ENCODE results near the gene LRPPRC.

LRPPRC gene

DNA sequence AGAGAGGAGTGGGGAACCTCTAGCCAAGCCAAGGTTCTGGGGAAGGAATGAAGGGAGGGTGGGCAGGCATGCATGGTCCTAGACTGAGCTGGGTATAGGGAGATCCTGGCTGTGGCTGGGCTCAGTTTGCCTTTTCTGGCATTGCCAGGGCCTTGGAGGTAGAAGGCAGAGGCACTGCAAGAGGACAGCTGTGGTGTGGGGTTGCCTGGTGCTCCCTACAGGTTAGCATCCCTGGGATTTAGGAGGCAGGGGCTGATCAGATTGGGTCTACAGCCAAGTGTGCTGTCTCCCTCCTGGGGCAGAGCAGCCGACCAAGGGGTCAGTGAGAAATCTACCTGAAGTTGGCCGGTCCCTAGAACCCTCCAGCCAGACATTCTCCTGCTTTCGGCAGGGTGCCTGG, 141.1 kb downstream of the LRPPRC start:
- DNase-seq (ENCODE audit: low spot score) = no peak

DNA sequence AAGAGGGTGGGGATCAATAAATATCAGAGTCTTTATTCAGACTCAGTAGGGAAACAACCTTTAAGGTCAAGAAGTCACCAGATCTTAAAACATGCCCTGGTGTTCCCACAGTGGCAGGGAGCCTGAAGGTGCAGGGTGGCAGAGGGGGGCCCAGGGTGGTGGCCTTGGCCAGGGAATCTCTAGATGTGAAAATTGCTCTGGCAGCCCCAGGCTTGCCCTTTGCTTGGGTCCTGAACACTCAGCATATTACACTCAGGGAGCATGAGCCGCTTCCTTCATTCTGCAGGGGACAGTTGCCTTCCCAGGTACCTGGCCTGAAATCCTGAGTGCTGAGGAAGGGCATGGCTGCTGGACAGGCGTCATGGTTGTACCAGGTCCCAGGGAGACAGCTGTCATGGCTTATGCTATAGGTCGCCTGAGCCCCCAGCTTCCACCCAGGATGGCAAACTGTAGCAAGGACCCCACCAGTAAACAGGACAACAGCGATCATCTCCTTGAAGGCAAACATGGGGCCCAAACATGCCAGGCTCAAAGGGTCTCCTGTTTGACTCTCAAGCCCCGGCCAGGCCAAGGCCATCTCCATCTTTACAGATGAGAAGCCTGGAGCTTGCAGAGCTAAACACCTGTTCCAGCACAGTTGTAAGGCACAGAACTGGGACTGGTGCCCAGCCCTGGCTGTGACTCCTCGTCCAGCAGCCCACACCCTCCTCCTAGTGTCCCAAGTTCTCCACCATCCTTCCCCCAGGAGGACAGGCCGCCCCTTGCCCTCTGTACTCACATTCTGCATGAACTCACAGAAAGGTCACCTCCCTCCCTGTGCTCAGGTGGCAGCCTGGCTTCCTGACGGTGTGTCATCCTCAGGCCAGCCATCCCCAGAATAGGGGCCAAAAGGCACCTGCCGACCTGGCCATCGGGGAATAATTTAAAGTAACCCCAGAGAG, 142.4 kb downstream of the LRPPRC start:
- DNase-seq (ENCODE audit: low spot score) = no peak

- no peak for DNase-seq (ENCODE audit: low spot score)
These were observed 143.5 kb downstream of the LRPPRC start for GRCh38 chr2:43852196-43852730.

DNA sequence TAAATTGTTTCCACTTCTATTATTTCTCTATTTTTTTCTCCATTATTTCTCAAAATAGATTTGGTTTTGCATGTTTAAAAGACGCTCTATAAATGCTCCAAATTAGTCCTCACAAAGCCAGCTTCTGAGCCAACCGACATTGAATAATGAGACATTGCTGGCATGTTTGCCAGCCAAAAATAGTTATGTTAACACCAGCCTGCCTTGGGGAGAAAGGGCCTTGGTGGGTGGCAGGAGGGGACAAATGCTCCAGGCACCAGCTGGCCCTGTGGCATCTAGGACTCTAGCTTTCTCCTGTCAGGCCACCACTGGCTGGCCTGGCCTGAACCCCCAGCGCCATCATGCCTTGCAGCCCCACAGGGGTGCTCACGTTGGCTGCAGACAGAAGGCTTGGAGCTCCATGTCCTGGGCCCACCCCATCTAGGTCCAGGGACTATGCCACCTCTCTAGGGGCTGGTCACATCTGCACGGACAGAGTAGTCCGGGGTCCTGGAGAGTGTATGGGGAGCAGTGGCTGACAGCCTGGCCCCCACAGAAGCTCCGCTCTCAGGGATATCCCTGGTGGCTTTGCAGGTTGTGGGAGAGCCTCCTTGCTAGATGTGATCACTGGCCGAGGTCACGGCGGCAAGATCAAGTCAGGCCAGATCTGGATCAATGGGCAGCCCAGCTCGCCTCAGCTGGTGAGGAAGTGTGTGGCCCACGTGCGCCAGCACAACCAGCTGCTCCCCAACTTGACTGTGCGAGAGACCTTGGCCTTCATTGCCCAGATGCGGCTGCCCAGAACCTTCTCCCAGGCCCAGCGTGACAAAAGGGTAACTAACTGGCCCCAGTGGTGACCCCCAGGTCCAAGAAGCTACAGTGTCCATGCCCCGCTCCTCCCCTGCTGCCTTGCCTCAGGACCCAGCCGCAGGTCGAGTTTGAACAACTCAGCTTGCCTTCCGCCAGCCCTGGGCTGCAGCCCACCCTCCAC, 144.5 kb downstream of the LRPPRC start:
- DNase-seq (ENCODE audit: low spot score) = no peak

DNA sequence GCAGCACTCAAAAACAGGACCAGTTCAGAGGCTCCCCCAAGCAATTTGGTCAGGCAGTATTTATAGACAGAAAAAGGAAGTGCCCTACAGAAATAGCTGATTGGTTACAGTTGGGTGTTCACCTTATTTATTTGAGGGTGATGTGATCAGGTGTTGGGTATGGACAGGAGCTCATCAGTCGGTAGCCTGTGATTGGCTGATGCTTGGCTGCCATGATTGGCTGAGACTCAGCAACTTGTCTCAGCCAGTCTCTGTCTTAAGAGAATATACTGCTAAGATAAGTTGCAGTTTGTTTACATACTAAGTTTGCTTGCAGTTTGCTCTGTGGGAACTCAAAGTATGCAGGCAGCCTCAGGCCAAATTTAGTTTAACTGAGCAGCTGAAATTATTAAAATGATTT, 147.6 kb downstream of the LRPPRC start:
- no peak for DNase-seq (ENCODE audit: low spot score)

DNA sequence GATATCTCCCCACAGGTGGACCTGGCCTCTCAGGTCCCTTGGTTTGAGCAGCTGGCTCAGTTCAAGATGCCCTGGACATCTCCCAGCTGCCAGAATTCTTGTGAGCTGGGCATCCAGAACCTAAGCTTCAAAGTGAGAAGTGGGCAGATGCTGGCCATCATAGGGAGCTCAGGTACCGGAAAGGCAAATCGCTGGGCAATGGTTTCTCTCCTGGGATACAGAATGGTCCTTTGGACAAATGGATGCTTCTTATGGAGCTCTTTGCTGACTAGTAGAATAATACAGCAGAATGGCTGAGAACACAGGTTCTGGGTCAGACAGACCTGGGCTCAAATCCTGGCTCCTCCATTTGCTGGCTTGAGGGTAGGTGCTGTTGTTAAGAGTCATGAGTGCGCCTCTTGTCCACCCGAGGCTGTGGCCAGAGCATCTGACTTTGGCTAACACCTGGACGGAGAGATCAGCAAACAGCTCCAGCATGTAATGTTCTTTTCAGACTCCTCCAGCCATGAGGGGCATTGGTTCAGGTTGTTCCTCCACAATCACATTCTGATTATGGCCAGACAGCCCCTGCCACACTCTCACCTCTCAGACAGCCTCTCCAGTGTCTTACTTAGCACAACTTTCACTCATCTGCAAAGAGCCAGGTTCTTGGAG, 149.5 kb downstream of the LRPPRC start:
- DNase-seq (ENCODE audit: low spot score) = no peak

GRCh38 chr2:43845181-43845580, 150.6 kb downstream of the LRPPRC start:
- DNase-seq (ENCODE audit: low spot score) = no peak

- no peak for DNase-seq (ENCODE audit: low spot score)
These were observed 152.9 kb downstream of the LRPPRC start for GRCh38 chr2:43842866-43843226.

- DNase-seq (ENCODE audit: low spot score) = no peak
These were observed 153.6 kb downstream of the LRPPRC start for GRCh38 chr2:43841949-43842865.

DNA sequence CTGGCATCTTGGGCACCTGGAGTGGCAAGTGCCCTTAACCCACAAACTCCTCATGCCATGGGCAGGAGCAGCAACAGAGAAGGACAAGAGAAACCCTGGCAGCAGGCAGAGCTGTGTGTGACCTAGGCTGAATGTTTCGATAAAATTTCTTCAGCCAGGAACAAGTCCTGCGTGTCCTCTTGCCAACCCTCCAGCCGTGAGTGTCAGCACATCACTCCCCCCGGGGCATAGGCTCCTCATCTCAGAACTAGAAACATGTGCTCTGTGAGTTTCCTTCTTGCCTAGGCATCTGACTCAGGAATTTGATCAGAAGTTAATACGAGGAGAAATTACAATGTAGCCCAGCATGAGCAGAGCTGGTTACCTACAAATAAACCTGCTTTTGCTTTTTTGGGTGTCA, 154.8 kb downstream of the LRPPRC start:
- no peak for DNase-seq (ENCODE audit: low spot score)

DNA sequence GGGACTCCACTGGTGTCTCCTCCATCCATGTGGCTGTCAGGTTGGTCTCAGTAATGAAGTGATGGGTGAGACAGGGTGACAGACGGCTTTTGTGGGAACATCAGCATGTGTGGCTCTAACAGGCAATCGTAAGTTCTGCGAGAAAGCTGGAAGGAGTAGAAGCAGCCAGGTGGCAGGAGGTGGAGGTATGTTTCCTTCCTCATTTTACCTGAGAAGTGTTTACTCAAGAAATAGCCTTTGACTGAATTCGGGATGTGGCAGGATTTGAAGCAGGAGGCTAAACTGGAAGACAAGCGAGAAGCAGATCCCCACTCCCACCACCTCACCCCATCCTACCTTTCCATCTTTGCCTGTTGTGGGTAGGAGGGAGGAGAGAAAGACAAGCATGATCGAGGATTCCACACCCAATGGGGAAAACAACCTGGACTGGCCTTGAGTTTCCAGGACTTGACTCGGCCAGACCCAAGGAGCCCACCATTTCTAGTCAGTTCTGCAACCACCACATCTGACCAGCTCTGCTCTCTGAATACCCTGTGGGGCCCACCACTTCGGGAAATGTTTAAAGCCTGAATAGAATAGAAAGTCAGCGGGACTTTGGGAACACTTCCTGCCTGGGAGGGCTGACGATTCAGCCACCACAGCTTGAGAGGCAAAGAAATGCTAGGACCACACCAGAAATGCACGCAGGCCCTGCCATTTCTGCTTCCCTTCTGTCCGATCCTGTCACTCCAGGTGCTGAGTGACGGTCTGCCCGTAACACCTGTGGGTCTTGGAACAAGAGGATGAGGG, 155.8 kb downstream of the LRPPRC start:
- DNase-seq (ENCODE audit: low spot score) = no peak

GRCh38 chr2:43838560-43839267, 157.1 kb downstream of the LRPPRC start, which contains the start of the genes ABCG5 and ABCG8:
Gene ABCG5 (minus strand): TSS chr2:43838839. CDS start chr2:43838679, 160 bp downstream.
Gene ABCG8 (plus strand): TSS chr2:43838971. CDS start chr2:43839054, 83 bp downstream.
- no peak for DNase-seq (ENCODE audit: low spot score)

DNA sequence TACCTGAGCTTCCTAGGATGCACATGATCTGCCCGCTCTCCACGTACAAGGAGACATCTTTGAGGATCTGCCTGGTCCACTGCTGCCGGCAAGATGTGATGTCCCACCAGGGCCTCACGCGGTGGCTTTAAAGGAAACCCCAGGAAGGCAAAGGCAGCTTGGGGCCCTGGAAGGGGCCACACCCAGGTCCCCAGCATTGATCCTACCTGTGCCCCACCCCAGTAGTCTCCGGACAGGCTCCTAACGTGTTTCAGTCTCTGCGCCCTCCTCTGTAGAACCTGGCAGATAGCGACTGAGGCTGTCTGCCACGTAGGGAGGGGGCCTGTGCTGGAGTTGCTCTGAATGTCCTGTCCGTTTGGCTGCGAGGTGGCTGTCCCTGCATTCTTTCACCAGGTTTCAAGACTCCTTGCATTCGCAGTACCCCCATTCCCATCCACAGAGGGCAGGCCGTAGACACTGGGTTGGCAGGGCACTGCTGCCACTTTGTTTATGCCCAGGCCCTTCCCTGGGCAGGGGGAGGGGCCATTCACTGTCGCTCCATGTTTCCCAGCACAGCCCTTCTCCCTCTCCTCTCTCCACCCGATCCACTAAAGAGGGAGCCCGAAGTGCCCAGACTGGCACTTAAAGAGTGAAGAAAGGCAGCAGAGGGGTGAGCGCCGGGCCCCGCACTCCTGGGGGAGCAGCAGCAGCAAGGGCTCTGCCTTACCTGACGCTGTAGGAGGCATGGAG, 157.8 kb downstream of the LRPPRC start:
- DNase-seq (ENCODE audit: low spot score) = no peak

GRCh38 chr2:43837033-43837432, 158.8 kb downstream of the LRPPRC start:
- DNase-seq (ENCODE audit: low spot score) = no peak
